Kidney (tissue), 14 donors: ENCODE results near the gene ASTN1. TPM values are rescaled to one million over a fixed set of nuclear protein-coding genes. Genes with fewer than 3 reads are reported as not detected.
"Not testable (repeated sequence)": the region's sequence is repeated elsewhere in the genome, so short reads cannot be mapped to it uniquely, and the experiment has no call there.

Source experiments
- DNase-seq, 5 donors: peaks; one replicate each; pipeline ENCODE4 v3.0.0-alpha.2; 2013 to 2020
- FAIRE-seq: peaks from 2 replicates; lab custom pipeline; 2012; peaks lifted over from hg19 to GRCh38; lab: Jason Lieb, UNC
- H3K27ac ChIP-seq, 2 donors: one replicate each; pipeline ENCODE4 v1.7.0; 2013; ENCODE audit warnings: low read depth in 2 of 2, low read length in 2 of 2, inconsistent platforms in 1 of 2
- H3K27me3 ChIP-seq: one replicate; pipeline ENCODE4 v1.7.1; 2013; ENCODE audit warnings: low read length, inconsistent platforms; ENCODE audit not compliant: control insufficient read depth, insufficient read depth
- H3K36me3 ChIP-seq, 3 donors: one replicate each; pipeline versions ENCODE4 v1.7.0 to v1.7.1; 2013; ENCODE audit warnings: low read length in 3 of 3, control low read depth in 1 of 3, inconsistent platforms in 1 of 3; ENCODE audit not compliant: insufficient read depth in 3 of 3, control insufficient read depth in 2 of 3
- H3K4me1 ChIP-seq, 3 donors: one replicate each; pipeline versions ENCODE4 v1.7.0 to v1.7.1; 2013; ENCODE audit warnings: low read length in 3 of 3, inconsistent platforms in 1 of 3, low read depth in 1 of 3; ENCODE audit not compliant: control insufficient read depth in 2 of 3, insufficient read depth in 2 of 3
- H3K4me3 ChIP-seq, 3 donors: one replicate each; pipeline versions ENCODE4 v1.7.0 to v1.8.1; 2013; ENCODE audit warnings: low read length in 3 of 3, control low read depth in 1 of 3, inconsistent platforms in 1 of 3
- H3K9ac ChIP-seq, 3 donors: one replicate each; pipeline versions ENCODE4 v1.7.0 to v1.7.1; 2013; ENCODE audit warnings: low read length in 3 of 3, control low read depth in 1 of 3, inconsistent platforms in 1 of 3
- H3K9me3 ChIP-seq, 3 donors: one replicate each; pipeline versions ENCODE4 v1.7.0 to v1.7.1; 2013; ENCODE audit warnings: low read length in 3 of 3, control low read depth in 1 of 3, inconsistent platforms in 1 of 3; ENCODE audit not compliant: control insufficient read depth in 2 of 3, insufficient read depth in 1 of 3
- intact Hi-C: fragments of 100-400 bp; cut with DNase I; formaldehyde crosslinking; loops from one replicate; pipeline ENCODE4 v1.11.1; 2022
- polyA plus RNA-seq: library from polyadenylated mRNA; stranded (reverse); fragments of 350-450 nt; fragmentation: Illumina TruSeq; extraction: RNeasy Lipid Tissue Mini Kit (QIAGEN cat#74804); gene quantifications from one replicate; pipeline ENCODE4 v1.2.3, GENCODE V29; 2014; ENCODE audit warnings: low read depth, low replicate concordance; ENCODE audit not compliant: insufficient read depth
- total RNA-seq: library from RNA; stranded (reverse); fragmentation: NEBNext Ultra II Directional; extraction: Animal tissue kit (Norgen Biotek cat#: 25700); gene quantifications from one replicate; pipeline ENCODE4 v1.2.1, GENCODE V29; 2021
- TF ChIP-seq, protein P1 (sequence below): IDR thresholded peaks from 3 replicates; pipeline ENCODE4 v1.5.1; 2012; ENCODE audit warnings: mild to moderate bottlenecking, moderate library complexity, borderline replicate concordance; ENCODE audit not compliant: insufficient read depth; ENCODE audit errors: extremely low read depth
- donor health status: control.
- donor health status: control.
- donor health status: control.
- donor health status: control.
- donor health status: control.
- donor health status: DM: yes; HTN: yes; CAD: no.
- donor health status: Normal renal cell carcinoma (clear cell type).

Gene ASTN1
- total and polyA plus RNA-seq, 2 donors from 2014 or later: 0.19 to 0.25 TPM

DNA sequence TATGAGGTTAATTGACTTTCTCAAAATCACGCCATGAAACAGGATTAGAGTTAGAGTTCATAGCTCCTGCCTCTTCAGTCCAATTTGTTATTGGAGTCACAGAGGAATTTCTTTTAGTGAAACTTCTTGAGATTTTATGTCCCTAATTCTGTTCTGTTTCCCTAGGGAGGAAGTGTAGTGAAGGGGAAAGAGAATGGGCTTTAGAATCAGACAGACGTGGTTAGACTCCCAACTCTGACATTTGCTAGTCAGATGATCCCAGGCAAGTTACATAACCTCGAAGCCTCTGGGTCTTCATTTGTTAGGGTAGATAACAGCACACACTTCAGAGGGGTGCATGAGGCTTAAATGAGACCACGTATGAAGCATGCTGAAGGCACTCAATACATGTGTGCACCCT is 83.9 kb downstream of the ASTN1 start:
- intact Hi-C loops: no loop called here
- TF ChIP-seq, protein P1, sequence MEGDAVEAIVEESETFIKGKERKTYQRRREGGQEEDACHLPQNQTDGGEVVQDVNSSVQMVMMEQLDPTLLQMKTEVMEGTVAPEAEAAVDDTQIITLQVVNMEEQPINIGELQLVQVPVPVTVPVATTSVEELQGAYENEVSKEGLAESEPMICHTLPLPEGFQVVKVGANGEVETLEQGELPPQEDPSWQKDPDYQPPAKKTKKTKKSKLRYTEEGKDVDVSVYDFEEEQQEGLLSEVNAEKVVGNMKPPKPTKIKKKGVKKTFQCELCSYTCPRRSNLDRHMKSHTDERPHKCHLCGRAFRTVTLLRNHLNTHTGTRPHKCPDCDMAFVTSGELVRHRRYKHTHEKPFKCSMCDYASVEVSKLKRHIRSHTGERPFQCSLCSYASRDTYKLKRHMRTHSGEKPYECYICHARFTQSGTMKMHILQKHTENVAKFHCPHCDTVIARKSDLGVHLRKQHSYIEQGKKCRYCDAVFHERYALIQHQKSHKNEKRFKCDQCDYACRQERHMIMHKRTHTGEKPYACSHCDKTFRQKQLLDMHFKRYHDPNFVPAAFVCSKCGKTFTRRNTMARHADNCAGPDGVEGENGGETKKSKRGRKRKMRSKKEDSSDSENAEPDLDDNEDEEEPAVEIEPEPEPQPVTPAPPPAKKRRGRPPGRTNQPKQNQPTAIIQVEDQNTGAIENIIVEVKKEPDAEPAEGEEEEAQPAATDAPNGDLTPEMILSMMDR: no peak

DNA sequence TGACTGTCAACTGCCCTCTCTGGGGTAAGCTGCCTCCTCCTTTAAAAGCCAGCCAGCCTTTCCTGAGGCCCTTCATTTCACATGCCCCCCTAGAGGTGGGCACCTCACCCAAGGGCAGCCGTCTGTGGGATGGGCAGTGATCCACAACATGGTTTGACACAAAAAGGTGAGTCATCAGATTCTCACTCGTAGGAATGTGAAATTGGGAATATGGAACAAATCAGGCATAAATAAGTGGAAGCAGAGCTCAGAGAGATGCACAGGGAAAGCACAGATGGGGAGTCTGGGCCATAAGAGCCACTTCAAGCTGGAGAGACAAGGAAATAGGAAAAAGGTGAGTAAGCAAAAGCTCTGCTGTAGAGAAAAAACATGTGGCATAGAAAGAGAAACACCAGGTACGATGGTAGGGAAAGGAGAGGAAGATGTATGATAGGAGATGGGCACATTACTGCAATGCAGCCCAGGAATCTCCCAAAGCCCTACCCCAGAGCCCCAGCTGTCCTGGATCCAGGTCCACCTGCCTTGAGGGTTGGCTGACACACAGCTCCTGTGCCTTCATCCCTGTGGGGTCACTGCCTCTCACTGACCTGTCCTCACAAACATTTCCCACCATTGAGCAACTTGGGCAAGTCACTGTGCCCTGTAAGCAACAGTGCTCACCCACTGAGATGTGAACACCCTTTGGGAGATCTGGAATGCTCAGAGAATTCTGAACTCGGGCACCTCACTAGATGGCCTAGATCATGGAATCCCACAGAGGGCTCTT is 86.6 kb downstream of the ASTN1 start:
- intact Hi-C loops: no loop called here
- DNase-seq (peak in 2 of 5 donors; percentile 6 to 55), FAIRE-seq (no peak)
- no peaks in the 10 kb centered on the region for H3K36me3 ChIP-seq
- no peaks in the 10 kb centered on the region for H3K9me3 ChIP-seq
- H3K27me3 ChIP-seq: no peaks in the 10 kb centered on the region
- TF ChIP-seq, protein P1: no peak
- H3K4me1 ChIP-seq: no peaks in the 10 kb centered on the region
- no peak overlapping the region for H3K4me3 ChIP-seq
- H3K27ac ChIP-seq: no peak overlapping the region
- H3K9ac ChIP-seq: no peak overlapping the region

More for the DNA sequence above, 83.9 kb downstream of the ASTN1 start:
- no peak overlapping the region for H3K27ac ChIP-seq
- no peak for DNase-seq
- no peaks in the 10 kb centered on the region for H3K27me3 ChIP-seq
- H3K36me3 ChIP-seq: no peaks in the 10 kb centered on the region
- H3K4me3 ChIP-seq: no peak overlapping the region
- FAIRE-seq: no peak
- no peaks in the 10 kb centered on the region for H3K4me1 ChIP-seq
- no peak overlapping the region for H3K9ac ChIP-seq
- H3K9me3 ChIP-seq: no peaks in the 10 kb centered on the region

DNA sequence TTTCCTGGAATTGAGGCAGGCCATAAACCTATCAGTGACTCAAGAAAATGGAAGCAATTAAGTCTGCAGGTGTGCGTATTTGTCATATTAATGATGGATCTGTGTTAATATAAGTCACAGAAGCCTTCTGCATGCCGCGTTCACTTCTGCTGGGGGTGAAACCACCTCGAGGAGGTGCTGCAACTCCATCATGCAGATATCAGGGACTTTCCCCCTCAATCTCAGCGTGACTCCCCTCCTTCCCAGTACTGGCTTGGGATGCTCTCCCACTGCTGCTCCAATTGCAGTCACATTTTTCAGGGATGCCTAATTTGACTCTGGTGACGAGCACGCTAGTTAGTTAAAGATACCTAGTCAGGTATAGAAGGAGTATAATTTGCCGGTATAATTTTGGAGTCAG is 87.5 kb downstream of the ASTN1 start:
- no peak for FAIRE-seq
- Histone ChIP-seq H3K4me1 (no peaks in the 10 kb centered on the region), H3K36me3 (no peaks in the 10 kb centered on the region), H3K9ac (no peak overlapping the region), H3K27ac (no peak overlapping the region), H3K4me3 (no peak overlapping the region), H3K9me3 (no peaks in the 10 kb centered on the region), H3K27me3 (no peaks in the 10 kb centered on the region)
- TF ChIP-seq, protein P1: no peak
- intact Hi-C loops: no loop called here
- DNase-seq: no peak

DNA sequence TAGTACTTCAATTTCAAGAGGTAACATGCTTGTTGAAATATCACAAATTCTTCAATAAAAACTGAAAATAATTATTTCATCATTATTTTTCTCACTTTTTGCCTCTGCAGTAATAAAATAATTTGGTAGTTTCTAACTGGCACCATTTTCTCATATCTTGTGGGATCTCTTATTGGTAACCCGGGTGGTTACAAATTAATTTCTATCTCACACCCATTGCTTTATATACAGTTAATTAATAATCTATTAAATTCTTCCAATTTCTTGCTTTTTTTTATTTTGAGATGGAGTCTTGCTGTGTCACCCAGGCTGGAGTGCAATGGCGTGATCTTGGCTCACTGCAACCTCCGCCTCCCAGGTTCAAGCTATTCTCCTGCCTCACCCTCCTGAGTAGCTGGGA is 89.7 kb downstream of the ASTN1 start:
- DNase-seq, H3K27me3 ChIP-seq, H3K9ac ChIP-seq, H3K27ac ChIP-seq, FAIRE-seq, intact Hi-C loops, H3K36me3 ChIP-seq, H3K9me3 ChIP-seq, H3K4me1 ChIP-seq, H3K4me3 ChIP-seq: not testable (repeated sequence)
